ENCODE data around the gene CTNNA2.
"Not testable (repeated sequence)": the region's sequence is repeated elsewhere in the genome, so short reads cannot be mapped to it uniquely, and the experiment has no call there.

The CTNNA2 gene

GRCh38 chr2:79994161-79994560 is 481.3 kb downstream of the CTNNA2 start:
- no peak for DNase-seq

GRCh38 chr2:79994965-79995364 is 482.1 kb downstream of the CTNNA2 start:
- no peak for DNase-seq

DNA sequence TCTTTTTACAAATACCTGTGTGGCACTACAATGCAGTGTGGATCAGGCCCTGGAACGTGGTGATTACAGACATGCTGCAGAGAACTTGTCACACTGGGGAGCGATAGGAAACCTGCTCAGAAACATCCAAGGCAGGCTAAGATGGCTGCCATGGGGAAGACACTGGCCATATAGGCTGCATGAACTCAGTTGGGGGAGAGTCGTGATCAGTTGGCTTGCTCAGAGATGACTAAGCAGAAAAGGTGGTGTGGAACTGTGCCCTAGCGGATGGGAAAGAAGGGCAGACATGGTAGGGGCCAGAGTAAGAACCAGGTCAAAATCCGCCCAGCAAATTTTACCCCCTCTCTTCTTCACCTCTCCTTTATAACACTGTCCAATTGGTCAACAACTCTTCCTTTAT is 483.9 kb downstream of the CTNNA2 start:
- no peak for DNase-seq

DNA sequence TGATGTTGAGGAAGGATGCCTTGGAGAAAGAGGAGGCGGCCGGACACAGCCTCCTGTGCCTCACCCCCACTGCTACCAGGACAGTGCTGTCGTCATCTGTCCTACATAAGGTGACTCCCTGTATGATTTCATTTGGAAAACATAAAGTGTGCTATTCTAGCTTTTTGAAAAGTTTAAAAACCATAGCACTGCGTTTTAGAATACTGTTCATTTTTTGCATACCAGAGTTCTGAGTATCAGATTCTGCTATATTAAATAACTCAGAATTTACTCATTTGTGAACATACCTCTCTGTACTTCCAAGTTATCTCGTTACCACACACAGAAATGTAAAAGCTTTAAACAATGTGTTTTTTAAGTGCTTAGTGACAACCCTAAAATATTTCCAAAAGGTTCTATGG is 488.9 kb downstream of the CTNNA2 start:
- DNase-seq, result no peak

DNA sequence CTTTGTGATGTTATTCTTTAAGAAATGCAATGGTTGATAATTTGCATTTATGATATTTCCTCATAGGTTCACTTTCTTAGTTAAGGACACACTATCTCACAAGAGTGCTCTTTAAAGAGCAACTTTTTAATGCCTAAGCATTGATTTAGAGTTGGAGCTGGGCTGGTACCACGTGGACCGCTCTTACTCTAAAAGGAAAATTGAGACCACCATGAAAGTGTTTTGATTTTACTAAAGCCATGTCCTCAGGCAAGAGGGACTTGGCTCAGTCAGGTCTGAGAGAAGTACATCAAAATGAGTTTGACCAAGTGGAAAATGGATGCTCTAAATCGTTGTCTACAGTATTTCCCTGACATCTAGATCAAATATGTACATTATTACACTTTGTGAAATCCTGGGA is 489.3 kb downstream of the CTNNA2 start:
- DNase-seq, result no peak

DNA sequence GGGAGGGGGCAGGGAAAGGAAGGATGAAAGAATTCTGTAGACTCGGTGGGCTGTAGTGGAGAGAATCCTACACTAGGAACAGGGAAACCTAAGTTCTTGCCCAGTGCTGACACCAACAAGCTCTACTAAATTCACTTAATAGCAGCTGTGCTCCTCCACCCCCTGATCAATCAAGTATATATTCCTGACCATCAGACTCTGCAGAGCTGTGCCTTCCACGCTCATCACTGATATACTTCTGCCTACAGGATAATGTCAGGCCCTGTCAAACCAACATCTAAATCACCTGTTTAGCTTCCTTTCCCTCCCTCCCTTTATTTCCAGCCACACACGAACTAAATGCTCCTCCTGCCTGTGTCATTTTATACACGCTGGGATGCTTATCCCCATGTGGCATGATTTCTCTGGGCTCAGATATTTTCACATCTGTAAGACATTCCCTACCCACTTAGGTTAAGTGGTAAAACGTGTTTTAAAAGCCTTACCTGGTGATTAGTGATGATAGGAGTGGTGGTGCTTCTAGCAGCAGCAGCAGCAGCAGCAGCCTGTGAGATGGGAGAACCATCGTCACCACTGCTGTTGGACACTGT is 489.8 kb downstream of the CTNNA2 start:
- DNase-seq, result no peak

DNA sequence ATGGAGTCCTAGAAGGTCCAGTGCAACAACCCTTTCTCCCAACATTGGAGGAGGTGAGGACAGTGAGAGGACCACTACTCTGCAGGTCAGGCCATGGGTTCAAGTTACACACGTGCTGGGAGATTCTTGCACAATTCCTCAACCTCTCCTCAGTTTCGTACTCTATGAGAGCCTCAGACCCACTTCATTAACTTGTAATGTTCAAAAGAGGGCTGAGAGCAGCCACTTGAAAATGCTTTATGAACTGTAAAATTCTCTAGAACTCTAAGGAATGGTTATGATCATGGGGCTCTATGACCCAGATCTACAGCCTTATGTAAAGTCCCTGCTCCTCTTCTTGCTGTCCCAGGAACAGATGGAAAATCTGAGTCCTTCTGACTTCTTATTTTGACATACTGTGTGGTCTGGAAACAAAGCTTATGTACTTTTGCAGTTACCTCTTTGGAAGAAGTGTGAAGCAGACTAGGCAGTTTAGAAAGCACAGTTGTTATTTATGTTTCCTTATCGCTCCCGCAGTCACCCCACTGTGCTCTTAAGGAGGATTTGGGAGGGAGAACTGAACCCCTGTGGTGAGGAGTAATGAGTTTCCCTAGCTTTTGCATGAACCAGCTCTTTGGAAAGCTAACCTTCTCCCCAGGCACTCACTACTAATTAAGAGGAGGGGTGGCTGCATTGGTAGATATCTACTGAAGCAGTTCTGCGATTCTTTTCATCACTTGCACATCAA is 495.1 kb downstream of the CTNNA2 start:
- no peak for DNase-seq

GRCh38 chr2:80008596-80008995 is 495.7 kb downstream of the CTNNA2 start:
- DNase-seq, result no peak

GRCh38 chr2:80009211-80009610 is 496.4 kb downstream of the CTNNA2 start:
- no peak for DNase-seq

DNA sequence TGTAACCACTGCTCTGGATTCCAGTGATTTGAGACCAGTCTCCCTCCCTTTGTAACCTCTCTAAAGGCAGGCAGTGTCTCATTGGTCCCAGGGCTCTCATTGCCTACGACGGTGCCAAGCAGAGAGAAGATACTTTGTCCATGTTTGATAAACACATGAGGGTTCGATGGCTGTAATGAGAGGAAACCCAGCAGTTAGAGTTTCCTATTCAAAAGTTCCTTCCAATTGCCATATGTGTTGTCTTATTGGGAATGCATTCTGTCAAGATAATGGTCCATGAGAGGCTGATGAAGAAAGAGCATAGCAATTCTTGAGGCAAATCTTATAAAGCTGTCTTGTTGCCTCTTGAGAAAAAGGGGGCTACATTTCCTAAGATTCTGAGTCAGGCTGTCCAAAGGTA is 499.2 kb downstream of the CTNNA2 start:
- DNase-seq, result no peak

DNA sequence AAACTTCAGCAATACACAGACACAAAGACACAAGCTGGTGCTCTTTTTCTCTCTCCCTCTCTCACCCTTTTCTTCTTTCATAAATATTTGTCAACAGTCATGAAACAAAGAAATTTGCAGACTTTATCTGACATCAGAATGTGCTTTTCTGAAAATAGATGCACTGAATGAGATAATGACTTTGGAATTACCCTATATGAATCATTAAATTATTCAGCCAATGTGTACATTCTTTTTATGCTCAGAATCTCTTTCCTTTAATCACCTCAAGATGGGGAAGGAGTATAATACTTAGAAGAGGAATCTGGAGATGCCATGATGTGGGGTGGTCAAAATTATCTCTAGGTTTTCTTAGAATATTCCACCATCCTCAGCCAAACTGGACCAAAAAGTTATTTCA is 501.8 kb downstream of the CTNNA2 start:
- no peak for DNase-seq

DNA sequence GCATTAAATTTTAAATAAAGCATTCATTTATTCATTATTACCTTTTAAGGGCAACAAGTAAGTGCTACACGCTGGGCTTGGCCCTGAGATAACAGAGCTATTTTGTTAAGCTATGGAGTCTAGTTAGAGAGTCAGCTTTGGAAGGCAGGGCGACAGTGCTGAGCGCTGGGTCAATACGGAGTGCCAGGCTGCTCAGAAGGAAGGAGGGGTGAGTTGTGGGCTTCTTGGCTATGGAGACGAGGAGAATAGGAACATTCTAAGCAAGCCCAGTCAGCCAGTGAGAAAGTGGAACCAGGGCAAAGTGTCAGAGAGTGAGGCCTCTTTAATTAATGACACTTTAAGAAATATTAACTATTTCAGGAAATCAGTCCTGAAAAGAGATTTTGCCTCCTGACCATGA is 503.3 kb downstream of the CTNNA2 start:
- no peak for DNase-seq

- DNase-seq, result no peak
Observed at GRCh38 chr2:80019571-80020460, 507.0 kb downstream of the CTNNA2 start.

- no peak for DNase-seq
Observed at GRCh38 chr2:80022018-80022417, 509.2 kb downstream of the CTNNA2 start.

GRCh38 chr2:80026040-80026729 is 513.3 kb downstream of the CTNNA2 start:
- no peak for DNase-seq

GRCh38 chr2:80028051-80028450 is 515.2 kb downstream of the CTNNA2 start:
- no peak for DNase-seq

DNA sequence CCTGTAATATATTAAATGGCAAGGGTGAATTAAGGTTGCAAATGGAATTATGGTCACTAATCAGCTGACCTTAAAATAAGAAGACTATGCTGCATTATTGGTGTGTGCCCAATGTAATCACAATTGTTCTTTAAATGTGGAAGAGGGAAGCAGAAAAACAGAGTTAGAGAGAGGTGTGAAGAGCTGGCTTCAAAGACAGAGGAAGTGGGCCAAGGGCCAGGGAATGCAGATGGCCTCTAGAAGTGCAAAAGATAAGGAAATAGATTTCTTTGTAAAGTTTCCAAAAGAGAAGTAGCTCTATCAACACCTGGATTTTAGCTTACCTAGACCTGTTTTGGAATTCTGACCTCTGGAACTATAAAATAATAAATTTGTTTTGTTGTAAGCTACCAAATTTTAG is 515.7 kb downstream of the CTNNA2 start:
- DNase-seq, result no peak

DNA sequence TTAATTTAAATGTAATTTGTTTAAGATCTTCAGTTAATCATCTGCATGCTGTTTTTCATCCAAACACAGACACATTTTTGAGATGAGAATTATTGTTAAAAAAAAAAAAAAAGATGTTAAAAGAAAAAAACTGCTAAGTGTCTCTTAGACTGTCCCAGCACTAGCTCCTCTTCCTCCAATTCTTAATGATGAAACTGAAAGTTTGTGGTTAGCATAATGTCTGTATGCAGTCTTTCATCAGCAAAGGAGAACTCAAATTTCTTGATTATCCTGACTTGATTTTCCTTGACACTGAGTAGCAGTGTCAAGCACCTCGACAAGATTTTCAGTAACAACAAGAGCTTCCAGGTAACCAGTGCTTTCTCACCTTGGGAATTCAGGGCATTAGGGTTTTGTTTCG is 517.3 kb downstream of the CTNNA2 start:
- no peak for DNase-seq

GRCh38 chr2:80032684-80033083 is 519.8 kb downstream of the CTNNA2 start:
- DNase-seq, result not testable (repeated sequence)

DNA sequence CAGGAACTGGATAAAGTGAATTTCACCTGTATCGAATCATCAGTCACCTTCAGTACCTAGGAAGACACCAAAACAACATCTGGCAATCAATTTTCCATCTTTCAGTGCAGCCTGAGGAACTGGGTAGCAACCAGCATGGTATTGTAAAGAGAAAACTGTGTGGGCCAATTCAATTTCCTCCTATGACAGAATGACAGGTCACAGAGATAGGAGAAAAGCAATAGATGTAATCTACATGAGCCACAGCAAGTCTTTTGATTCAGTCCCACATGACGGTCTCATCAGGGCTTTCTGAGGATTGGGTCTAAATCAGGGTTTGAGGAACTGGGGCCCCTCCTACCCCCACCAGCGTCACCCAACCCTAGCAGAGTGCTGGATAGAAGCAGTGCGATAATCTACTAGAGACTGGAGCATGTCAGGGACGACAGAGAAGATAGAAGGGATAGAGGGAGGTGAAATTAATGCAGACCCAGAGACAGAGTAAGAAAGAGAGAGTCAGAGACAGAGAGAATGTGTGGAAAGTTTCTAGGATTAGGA is 523.0 kb downstream of the CTNNA2 start:
- no peak for DNase-seq

DNA sequence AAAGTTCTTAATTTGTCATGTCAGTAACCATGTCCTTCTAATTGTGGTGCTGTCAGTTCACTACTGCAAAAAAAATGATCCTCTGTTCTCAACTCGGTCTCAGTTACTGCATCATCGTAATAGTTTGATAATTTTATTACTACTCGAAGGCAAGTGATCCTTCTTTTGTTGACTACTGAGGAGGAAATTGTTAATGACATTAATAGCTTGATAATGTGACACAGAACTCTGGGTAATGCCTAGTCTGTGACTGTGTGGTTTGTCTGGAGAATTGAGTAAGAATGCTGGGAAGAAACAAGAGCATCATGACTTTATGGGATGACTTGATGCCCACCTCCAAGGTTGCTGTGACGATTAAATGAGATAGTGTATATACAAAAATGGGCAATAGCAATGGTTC is 524.5 kb downstream of the CTNNA2 start:
- no peak for DNase-seq

- no peak for DNase-seq
Observed at GRCh38 chr2:80040226-80040625, 527.4 kb downstream of the CTNNA2 start.

DNA sequence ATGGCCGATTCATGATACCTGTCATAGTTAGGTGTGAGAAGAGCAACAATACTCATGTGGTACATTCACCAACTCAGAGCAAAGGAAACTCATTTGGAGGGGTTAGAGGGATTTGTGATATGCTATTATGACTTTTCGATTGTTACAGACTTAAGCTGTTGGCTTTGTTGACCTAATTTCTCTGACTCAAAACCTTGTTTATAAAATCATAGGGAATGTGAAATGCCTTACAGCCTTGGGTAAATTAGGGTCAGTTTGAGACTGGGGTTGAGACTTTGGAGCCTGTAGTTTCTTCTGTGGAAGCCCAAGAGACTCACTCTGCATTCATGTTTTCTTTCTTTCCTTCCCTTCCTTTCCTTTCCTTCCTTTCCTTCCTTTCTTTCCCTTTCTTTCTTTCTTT is 529.8 kb downstream of the CTNNA2 start:
- DNase-seq, result no peak

Data from NCI-H2029 (cell line).